Activated CD8-positive, alpha-beta memory T cell treated with anti-CD3 and anti-CD28 coated beads, Interleukin-2, amount 50 U/mL, for 48 hours (primary cell): ENCODE results near the gene EHF.

Experiments used
- DNase-seq: peaks from one replicate; pipeline ENCODE4 v3.0.0-alpha.2; 2020

The EHF gene

DNA sequence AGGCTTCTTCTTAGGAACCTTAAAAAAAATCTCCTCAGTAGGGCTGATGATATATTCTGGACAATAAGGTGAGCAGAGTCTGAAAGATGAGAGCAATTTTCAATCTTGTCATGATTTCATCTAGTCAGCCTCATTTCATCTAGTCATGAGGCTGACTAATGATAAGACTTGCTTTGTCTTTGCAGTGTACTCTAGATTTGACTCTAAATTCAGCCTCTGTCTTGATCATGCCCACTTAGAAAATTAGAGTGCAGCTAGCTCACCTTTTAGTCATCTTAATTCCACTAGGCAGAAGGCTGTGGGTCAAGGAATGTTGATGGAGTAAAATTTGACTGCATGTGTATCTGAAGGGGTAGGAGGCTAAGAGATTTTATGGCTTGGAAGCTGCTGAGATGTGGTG is 5.5 kb downstream of the EHF start:
- DNase-seq: no peak

DNA sequence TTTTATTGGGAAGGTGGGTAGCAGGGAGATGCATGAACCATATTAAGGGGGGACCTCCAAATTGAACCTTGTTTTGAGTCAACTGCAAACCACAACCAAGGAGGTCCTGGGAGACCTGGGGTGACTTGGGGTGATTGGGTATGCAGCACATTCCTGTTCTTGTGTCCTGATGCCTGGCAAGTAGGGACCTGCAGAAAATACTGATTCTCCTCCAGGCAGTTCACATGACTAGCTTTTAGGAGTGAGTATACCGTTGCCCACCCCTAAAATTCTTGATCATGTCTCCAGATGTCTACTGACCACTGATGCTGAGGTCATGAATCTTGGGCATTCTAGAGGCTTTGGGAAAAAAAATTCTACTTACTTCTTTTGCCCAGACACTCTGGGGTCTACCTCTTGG is 6.3 kb downstream of the EHF start:
- DNase-seq: no peak

DNA sequence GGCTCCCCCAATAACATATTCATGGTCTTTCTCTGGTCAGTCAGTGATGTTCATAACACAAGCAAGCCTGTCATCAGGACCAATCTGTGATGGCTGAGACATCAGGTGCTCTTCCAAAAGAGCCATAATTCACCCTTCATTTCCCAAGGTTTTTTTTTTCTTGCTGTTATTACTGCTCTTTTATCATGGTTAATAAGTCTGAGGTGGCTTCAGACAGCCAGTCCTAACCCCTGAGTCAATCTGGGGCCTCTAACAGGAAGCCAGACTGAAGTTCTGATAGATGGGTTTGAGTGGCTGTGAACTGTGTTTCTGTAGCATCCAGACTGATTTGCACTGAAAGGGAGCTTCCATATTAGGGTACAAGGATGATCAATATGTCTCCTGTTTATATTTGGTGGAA is 8.8 kb downstream of the EHF start:
- DNase-seq: no peak

DNA sequence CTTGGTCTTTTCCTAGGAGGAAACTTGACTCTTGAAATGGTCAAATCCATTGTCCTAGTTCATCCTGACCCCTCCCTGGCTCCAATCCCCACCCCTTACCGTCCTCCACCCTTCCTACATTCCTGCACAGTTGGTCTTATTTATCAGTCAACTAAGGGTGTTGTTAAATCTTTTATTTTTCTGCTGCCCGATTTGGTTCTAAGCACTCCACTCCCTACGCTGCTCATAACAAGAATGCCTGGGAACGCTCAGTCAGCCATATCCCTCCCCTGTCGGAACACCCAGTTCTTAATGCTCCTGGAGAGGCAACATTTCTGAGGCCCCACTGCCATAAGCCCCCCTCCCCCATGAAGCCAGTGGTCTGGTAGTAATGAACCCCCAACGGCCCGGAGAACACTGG is 9.7 kb downstream of the EHF start:
- no peak for DNase-seq

DNA sequence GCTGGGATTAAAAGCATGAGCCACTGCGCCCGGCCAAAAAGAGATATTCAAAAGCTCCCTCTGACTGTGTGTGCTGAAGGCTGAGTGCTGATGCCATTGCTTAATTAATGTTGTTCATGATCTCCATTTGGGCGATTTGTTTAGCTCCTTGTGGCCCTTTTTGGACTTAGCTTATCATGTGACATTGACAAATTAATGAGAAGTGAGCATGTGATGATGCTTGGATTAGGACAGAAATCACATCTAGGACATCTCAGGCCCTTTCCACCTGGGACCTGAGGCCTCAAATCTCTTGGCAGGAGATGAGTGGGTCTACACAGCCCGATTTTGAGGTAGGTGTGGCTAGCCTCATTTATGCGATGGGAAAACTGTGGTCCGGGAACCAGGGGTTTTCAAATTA is 10.4 kb downstream of the EHF start:
- no peak for DNase-seq

DNA sequence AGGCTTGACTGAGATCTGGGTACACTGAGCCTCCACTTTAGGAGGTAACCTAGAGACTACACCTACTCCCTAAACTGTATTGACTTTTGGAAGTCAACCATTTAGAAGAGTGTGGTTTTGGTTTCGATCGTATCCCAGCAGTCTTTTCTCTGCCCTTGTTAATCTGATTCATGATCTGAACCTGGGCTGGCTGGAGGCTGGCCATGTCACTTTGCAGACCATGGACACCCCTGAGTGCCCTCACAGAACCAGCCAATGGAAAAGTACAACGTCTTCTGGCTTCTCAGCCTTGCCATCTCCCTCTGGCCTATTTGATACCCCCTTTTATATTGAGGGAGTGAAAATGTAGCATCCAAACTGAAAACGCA is 10.8 kb downstream of the EHF start:
- no peak for DNase-seq

DNA sequence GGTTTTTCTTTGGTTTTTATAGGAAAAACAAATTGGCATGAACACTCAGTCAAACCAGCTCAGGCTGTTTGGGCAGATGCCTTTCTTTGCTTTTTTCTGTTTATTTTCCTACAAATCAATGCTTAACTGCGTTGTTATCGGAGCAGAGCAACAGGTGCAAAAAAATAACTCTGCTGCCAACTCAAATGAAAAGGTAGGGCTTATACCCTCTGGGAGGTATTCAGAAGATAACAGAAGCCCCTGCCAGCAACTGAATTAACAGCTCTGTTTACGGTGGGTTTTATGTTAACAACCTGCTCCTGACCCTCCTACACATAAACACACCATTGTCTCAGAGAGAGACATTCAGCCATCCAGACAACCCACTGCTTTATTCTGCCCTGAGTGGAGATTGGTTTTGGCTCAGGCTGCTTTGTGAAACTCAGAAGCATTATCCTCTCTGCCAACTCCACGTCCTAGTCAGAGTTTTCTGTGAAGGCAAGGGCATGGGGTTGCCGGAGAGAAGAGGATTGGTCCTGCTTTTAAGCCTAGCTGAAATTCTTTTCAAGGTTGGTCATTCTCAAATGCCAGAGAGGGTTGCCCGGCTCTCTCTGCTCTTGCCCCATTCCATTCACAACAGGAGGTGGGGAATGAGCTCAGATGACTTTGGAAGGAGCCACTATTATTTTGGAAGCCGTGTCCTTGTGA is 11.4 kb downstream of the EHF start:
- no peak for DNase-seq

DNA sequence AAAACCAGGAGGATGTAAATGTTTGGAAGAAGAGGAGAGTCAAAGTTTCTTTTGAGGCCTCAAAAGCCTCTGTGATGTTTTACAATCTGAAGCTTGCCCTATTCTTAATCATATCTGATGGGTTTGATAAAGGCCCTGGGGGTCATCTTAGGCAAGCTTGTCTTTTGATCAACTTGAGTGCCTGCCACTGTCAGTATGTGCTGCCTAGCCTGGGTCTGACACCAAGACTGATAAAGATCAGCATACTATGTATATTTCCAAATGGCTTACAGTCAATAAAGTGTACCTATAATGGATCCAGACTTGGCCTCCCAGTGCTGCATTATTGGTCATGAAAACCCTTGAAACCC is 12.7 kb downstream of the EHF start:
- DNase-seq: no peak

DNA sequence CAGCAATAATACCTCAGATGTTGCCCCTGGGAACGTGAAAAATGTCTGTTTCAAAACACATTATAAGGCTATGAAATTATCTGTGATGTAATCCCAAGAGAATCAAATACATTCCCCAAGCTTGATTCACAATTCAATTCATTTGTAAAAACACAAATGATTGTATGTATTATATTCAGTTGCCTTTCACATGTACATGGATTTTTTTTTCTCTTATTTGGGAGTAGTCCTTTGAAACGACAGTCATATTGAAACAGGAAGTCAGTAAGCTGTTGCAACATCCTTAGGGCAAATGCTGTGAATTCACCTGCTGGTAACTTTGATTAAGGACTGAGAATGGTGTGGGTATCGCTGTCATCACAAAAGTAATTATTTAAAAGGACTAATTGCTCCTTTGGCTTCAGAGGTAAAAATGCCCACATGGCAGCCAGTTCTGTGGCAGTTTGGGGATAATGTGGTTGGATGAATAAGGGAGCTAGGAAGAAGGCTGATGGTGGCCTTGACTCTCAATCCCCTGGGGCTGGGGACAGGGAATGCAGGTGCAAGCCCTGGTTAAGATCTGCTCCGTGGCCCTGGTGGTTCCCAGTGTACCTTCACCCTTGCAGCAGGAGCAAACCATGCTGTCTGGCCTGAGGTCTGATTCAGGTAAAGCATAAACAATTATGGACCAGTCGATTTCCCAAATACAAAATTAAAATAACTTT is 13.2 kb downstream of the EHF start:
- DNase-seq: no peak

DNA sequence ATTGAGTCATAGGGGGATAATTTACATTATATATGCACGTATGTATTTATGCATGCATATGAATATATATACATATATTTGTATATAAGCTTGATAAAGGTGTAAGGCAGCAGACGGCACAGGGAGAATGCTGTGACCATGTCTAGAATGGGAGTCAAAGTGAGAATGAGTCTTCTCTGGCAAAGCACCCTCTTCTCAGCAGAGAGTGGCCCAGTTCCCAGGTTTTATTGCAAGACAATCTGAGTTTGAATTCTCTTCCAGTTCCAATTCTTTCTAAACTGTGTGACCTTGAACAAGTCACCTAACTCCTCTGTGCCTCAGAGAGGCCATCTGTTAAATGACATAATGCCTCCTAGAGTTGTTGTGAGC is 13.8 kb downstream of the EHF start:
- DNase-seq: no peak

DNA sequence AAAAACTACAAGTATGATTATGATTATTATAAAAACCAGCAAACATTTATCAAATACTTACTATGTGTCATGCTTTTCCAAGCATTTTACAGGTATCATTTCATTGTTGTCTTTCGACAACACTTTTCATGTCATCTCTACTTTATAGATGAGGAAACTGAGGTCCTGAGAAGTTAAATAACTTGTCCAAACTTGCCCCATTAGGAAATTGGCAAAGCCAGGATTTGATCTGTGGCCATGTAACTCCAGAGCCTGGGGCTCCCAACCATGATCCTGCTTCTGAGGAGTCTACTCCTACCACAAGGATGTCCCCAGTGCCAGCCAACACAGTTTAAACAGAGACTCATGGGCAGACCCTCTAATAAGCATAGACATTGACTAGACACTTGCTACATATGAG is 15.2 kb downstream of the EHF start:
- no peak for DNase-seq

DNA sequence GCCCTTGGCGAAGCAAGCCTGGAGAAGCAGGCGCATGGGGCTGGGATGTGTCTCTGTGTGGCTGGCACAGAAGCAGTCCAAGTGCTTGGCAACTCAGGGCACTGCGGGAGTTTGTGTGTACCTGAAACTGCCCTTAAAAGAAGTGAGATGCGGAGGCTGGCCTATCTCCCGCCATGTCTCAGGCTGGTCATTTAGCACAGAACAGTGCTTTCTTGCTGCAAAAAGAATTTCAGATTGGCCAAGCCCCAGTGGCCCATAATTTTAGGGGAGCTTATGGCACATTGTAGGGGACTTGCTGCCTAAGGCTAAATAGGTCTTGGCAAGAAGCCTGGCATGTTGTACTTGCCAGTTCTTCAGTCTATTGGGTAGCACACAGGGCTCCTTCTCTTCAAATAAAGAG is 16.4 kb downstream of the EHF start:
- DNase-seq: no peak

DNA sequence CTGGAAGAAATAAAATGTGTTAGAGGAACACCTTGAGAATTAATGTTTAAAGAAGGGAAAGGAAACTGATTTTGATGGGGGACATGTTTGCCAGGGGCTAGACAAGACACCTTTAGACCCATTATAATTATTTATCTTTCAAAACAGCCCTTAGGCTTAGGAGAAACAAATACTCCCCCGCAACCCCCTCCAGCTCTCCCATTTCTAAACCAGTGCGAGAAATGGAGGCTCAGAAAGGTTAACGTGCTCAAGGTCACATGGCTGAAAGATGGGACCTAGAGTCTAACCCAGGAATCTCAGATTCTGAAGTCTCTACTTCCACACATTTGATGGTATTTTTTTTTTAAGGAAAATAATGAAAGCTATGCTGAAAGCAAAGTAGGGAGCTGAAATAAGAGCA is 18.0 kb downstream of the EHF start:
- no peak for DNase-seq

DNA sequence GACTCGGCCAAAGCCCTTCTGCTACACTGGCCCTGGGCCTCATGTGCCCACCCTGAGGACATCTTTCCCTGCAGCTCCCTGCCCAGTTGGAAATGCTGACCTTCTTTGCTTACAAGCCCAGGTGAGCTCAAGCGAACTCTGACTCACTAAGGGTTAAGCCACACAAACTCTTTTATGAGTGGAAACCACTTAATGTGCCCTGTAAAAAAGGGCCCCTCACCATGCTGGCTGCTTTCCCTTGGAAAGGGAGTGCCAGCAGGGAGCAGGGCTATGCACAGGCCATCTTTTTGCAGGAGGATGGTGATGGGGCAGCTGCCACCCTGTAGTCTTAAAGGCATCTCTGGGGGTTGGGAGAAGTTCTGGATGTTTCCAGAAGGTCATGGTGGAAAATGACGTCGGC is 18.7 kb downstream of the EHF start:
- DNase-seq: no peak

DNA sequence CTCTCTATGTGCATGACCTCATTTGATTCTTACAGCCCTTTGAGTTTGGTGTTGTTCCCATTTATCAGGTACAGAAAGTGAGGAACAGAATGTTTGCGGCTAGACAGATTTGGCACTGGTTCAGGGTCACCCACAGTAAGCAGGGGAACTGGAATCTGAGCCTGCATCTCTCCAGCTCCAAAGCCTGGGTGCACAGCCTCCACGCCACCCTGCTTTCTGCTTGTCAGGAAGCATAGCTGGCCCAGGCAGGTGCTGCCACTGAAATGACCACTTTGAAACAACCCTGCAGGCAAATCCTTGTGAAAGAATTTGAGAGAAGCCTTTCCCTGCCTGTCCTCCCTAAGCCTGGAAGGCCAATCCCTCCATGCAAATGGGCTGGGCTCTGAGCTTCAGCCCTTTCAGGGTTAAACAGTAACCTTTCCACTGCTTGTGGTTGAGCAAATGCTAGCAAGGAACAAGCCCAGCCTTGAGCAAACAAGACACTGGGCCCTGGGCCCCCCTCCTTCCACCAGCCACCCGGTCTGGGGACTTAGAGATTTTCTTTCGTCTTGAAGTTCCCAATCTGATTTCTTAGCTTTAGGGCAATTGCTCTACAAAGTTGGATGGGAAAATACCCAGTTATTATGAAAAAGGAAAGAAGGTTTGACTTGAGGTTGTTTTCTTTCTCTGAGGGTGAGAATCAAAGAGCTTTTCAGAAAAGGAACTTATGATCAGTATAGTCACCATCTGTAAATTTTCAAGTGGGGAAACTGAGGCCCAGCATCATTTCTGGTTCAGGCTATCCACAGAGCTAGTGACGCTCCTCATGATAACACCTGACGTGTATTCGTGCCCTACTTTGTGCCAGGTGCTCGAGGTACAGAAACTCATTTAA is 19.4 kb downstream of the EHF start:
- no peak for DNase-seq

DNA sequence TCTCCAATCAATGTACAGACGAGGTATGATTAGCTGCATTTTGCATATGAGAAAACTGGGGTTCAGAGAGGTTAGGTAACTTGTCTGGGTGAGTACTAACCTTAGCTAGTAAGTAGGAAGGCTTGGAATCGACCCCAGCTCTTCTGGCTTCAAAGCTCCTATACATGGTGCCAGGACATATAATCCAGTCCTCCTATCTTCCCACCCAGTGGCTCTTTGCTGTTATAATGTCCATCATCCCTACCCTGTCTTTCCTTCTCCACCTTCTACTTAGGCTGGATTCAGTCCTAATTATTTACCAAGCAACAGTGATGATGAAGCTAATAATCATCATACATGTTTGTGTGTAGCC is 20.0 kb downstream of the EHF start:
- no peak for DNase-seq

DNA sequence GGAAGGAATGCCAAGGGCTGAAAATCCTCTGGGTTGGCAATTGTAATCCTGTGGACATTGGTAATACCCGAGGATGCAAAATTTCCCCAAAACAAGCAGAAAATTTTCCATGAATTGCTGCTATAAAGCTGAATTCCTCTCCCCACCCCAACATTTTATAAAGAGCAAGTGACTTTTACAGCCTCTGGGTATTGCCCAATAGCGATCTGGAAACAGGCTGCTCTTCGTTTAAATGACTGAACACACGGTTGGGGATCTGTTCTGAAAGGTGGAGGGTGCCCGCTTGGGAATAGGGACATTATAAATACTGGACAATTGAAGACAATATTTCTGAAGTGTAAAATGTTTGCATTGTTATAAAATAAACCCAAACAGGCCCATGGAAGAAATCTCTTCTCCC is 20.6 kb downstream of the EHF start:
- DNase-seq: no peak

DNA sequence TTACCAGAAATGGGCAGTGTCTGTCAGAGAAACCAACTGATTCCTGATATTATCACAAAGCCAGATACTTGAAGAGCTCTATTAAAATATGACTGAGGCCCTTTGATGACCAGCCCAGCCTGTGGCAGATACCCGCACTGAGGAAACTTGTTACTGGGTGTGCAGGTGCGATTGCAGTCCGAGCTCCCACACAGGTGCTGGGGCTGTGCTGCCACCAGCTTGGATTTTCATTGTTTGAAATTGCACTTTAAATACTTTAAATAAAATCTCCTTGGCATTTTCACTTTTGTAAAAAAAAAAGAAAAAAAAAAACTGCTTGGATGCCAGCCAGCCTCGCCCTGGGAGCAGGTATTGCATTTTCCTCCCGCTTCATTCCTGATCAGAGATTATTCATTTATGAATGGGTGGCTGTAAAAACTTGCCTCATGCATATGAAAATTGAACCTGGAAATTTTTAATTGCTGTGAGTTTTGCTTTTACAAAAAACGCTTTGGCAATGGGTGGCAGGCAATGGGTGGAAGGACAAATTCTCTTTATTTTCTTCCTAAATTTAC is 21.2 kb downstream of the EHF start:
- no peak for DNase-seq

DNA sequence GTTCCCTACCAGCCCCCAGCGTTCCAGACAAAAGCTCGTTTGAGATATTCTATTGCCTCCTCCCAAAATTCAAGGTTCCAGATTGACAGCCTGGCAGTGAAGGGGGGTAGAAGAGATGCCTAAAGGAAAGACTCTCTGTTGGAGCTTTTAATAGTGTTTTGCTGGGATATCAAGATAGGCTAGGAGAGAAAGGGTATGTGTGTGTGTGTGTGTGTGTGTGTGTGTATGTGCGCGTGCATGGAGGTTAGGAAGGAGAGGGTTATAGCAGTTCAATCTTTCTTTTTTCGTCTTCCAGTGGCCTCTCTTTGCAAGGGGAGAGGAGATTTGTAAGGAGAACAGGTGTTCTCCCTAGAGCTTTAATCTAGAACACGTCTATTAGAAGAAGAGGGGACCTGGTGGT is 22.0 kb downstream of the EHF start:
- DNase-seq: no peak

DNA sequence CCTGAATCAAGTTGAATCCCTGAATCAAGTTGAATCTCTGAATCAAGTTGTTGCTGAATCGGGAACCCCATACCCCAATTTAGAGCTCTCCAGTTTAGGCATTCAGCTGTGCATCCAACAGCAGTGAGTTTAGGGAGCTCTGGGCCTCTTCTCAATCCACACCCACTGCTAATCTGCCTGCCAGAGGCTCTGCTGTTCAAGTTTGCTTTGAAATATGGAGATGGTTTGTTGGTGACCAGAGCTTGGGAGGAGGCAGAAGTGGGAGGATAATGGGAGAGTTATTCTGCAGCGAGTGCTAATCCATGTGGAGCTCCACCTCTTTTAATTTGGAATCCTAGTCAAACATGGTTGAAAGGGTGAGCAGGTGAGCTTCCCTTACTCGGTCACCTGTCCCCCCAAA is 22.4 kb downstream of the EHF start:
- DNase-seq: no peak

DNA sequence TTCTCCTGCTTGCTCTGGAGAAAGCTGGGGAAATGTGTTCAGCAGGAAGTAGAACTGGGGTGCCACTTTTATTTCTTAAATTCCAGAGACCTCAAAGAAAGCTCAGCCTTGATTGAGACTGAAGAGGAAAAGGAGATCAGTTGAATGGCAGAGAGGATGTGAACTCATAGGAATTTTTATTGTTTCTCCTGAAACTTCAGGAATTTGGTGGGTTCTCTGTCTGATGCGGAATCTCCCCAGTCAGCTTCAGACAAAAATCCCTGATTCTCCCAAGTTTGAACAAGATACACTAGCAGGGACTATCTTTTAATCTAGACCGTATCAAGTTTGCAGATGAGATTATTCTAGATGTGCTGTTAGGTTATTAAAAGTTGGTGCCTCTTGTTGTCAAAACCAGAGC is 23.0 kb downstream of the EHF start:
- DNase-seq: no peak

DNA sequence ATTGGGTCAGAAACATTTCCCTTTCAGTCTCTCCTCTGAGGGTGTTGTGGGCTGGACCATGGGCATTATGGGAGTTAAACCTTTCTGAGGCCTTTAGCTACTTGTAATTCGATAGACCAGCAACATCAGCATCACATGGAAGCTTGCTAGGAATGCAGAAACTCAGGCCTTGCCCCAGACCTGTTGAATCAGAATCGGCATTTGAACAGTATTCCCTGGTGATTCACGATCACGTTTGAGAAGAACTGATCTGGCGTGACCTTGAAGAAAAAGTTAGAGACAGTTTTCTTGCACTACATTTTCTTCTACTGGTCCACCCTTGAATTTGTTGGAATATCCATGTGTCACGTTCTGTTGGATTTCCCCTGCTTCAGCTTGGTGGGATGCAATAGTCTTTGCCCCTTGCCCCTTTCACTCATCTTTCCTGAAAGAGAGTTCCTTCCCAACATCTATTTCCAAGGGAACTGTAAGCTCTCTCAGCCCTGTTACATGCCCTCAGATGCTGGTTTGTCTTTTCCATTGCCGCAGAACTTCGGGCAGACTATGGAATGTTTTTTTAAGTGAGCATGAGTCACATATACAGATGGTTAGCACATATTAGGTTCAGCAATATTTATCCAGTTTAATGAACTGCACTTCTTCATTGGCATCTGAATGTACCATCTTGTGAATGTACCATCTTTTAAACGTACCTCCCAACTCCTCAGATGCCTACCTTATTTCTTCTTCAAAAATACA is 23.9 kb downstream of the EHF start:
- DNase-seq: no peak

DNA sequence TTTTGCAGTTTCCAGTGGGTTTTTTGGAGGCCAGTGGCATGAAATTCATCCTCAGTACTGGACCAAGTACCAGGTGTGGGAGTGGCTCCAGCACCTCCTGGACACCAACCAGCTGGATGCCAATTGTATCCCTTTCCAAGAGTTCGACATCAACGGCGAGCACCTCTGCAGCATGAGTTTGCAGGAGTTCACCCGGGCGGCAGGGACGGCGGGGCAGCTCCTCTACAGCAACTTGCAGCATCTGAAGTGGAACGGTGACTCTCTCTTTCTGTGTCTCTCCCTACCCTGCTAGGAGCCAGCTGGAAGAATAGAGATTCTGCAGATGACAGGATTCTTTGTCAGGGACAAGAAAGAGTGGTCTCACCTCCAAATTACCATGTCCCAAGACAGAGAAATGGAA is 25.5 kb downstream of the EHF start:
- DNase-seq: no peak

DNA sequence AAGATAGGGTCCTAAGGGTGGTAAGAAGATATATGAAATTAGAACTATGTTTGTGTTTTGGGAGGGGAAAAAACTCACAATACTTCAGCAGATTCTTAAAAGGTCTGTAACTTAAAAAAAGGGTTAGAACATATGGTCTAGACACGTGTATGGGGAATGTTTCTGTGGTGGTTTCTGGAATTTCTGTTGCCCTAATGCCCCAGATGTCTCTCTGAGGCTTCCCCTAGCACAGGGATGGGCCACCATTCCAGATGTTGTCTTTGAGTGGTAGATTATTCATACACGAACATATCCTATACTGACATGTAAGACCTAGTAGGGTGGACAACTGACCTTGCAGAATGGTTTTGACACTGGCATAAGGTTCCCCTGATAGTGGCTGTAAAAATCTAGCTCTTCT is 26.2 kb downstream of the EHF start:
- DNase-seq: no peak
